SH-SY5Y (cell line): ENCODE results near the gene NRTN.

Source experiments
- GATA2 ChIP-seq: IDR thresholded peaks from 2 replicates; pipeline ENCODE4 v1.6.1; 2011; ENCODE audit warnings: mild to moderate bottlenecking, low read depth, low read length
- GATA3 ChIP-seq: IDR thresholded peaks from 2 replicates; pipeline ENCODE4 v1.6.1; 2011; ENCODE audit warnings: low read depth, mild to moderate bottlenecking, low read length, moderate library complexity

- no peak for TF ChIP-seq GATA2
- no peak for TF ChIP-seq GATA3
Measured at GRCh38 chr19:5821521-5822180, 16.8 kb downstream of the NRTN start.
